Epidermal melanocyte (primary cell): ENCODE results near the gene HBD.

Experiments used
- DNase-seq: peaks from one replicate; pipeline ENCODE4 v3.0.0; 2011; ENCODE audit warnings: low spot score; ENCODE audit not compliant: insufficient read length

HBD gene

GRCh38 chr11:5188201-5188600, 46.1 kb downstream of the HBD start:
- no peak for DNase-seq
